Glomerular visceral epithelial cell (primary cell): Measurements from ENCODE around the gene RNF41.

Experiments used
- DNase-seq: peaks from one replicate; pipeline ENCODE4 v3.0.0-alpha.2; 2016; ENCODE audit errors: extremely low spot score

Gene RNF41

DNA sequence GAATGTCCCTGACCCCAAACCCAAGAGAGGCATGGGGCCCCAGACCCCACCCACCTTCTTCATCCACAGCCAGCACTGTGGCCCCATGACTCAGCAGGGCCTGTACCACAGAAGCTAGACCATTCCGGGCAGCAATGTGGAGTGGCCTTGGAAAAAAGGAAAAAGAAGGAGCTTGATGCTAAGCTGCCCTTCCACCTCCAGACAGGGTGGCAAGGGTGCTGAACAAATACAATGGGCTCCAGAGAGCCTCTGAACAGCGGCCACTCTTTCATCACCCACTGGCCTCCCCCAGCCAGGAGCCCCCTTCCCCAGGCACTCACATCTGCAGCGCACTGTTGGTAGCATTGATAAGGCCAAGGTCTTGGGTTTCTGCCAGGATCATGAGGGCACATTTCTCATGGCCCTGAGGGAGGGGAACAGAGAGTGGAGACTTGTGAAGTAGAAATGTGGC, 22.0 kb upstream of the RNF41 start:
- no peak for DNase-seq

- no peak for DNase-seq
Measured at GRCh38 chr12:56242986-56243385, 21.3 kb upstream of the RNF41 start.

DNA sequence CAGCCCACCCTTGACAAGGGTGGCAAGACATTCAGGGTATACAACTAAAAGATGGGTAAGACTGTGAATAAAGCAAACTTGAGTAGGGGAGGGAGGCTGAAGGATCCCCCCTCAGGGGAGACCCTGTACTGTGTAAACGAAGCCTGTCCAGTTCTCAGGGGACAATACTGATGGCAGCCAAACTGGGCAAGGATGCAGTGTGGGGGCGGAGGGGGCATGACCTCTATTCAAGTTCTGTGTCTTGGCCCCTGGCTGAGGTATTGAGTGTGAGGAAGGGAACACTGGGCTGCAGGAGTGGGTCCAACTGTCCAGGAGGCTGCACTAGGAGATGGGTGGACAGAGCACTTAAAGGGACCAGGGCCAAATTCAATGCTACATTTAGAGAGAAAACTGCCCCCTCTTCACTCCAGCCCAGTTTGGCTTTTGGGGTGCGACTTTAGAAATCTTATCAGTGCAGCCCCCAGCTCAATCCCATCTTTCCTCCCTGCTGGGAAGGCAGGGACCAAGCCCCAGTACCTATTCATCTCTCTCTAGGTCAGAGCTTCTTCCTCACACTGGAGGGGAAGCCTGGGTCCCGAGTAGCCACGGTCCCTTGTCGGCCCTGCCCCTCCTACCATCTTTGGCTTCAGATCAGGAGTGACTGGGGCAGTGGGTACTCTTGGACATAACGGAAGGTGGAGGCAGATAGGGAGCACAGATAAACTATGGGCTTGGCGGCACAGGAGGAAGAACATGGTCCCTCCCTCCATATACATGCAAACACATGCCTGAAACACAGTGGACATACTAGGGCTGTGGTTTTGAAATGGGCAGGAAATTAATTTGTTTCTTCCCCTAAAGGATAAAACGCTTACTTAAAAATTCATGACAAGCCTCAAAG, 19.9 kb upstream of the RNF41 start:
- no peak for DNase-seq

- no peak for DNase-seq
Measured at GRCh38 chr12:56237552-56237951, 15.8 kb upstream of the RNF41 start.

- DNase-seq, result no peak
Measured at GRCh38 chr12:56236985-56237384, 15.3 kb upstream of the RNF41 start.

DNA sequence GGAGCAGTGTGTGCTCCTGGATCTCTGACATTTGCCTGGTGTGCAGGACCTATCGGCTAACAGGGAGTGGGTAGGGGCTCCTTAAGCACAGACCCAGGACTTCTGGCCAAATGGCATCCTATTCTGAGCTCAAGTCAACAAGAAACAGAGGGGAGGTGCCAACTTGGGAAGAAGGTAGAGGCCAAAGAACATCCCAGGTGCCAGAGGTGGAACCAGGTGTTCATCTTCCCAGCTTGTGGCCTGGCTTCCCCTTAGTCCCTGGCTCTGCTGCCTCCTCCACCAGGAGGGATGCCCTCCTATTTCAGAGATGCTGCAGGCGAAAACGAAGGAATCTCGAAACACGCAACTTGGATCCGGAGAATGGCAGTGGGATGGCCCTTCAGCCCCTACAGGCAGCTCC, 14.4 kb upstream of the RNF41 start:
- no peak for DNase-seq

DNA sequence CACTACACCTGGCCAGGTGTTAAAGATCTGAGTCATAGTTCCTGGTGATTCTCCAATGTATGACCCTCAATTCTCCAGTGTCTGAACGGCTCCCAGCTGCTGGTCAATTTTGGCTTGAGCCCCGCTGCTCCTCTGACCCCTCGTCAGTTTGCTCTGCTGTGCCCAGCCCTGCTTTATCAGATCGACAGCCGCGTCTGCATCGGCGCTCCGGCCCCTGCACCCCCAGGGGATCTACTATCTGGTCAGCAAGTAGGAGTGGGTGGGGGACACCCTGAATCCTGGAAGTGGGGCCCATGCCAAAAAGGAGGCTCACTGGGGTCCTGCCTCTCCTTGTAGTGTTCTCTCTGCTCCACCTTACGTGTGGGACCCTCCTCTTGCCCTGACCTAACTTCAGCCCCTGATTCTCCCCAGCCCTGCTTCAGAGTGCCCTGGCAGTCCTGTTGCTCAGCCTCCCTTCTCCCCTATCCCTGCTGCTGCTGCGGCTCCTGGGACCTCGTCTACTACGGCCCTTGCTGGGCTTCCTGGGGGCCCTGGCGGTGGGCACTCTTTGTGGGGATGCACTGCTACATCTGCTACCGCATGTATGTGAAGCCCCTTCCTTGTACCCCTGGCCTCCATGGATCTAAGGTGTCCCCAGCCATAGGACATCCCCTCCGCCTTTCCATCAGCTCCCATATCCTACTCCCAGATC, 13.2 kb upstream of the RNF41 start:
- DNase-seq, result no peak

- DNase-seq, result no peak
Measured at GRCh38 chr12:56231184-56231582, 9.5 kb upstream of the RNF41 start.

- DNase-seq, result no peak
Measured at GRCh38 chr12:56230432-56231183, 8.9 kb upstream of the RNF41 start.

DNA sequence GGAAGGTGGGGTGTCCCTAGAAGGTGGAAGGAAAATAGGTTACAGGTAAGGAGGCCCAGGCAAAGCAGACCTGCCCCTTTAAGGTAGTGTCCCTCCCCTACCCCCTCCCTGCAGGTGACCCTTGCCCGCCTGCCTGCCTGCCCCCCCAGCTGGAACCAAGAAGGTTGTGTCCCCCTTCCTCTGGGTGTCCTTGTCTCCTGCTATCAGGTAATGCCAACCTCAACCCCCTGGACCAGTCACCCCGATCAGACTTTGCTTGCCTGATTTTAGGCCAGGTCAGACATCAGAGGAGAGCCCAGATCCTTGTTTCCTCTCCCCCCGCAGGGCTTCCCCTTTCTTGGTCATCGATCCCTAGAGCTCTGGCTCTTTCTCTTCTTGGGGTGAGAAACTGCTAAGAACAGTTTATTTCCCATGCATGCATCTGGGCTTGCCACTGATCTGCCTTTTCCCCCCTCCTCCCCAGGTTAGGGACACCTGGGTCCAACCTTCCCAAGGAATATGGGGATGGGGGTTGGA, 8.3 kb upstream of the RNF41 start, which contains the start of gene SLC39A5:
TSS of gene SLC39A5 (plus strand) at position 136 of the 516 bp plus-strand sequence. CDS start 1,224 bp downstream, outside the sequence.
- no peak for DNase-seq

- no peak for DNase-seq
Measured at GRCh38 chr12:56229082-56229481, 7.4 kb upstream of the RNF41 start.

DNA sequence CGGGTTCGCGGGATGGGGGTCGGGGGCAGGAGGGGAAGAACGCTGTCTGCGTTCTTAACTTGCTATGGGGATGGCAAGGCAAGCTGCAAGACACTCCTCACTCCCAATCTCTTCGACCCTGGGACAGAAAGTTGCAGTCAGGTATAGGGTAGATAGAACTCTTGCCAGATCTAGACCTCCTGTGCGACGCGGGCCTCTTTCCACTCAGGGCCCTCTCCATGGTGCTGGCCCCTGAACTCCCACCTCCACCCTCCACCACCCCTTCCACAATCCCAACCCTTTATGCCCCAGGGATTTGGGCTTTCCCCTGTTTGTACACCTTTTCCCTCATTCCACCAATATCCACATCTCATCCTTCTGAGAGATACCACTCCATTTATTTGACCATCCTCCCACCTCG, 3.2 kb upstream of the RNF41 start:
- DNase-seq, result no peak

GRCh38 chr12:56224102-56224701, 2.5 kb upstream of the RNF41 start, which contains the start of gene NABP2:
TSS of gene NABP2 (plus strand) at chr12:56224342. CDS start at chr12:56224857, 515 bp downstream.
- DNase-seq, result peak; percentile 97

- DNase-seq, result no peak
Measured at GRCh38 chr12:56223571-56224101, 1.9 kb upstream of the RNF41 start.

- DNase-seq, result no peak
Measured at GRCh38 chr12:56222531-56222895, 791 bp upstream of the RNF41 start.

DNA sequence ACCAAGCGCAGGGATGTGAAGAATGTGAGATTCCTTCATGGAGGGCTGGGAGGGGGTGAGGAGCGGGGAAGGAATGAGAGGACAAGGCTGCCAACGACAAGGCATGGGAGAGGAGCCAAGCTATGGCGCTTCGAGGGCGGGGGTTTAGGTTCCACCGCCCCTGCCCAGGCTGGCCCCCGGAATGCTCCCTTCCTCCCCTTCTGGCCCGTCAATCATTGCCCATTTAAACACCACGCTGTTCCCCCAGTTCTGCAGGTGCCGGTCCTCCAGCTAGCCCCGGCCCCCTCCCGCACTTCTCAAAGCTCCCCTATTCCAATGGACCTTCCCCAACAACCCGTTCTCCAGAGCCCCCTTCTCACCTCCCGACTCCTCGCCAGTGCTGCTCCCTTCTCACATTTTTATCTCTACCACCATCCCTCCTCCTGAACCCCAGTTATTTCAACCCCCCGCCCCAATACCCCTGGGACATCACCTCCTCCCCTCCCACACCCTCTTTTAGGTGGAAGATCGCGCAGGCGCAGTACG, 428 bp downstream of the RNF41 start:
- peak; percentile 55 for DNase-seq

DNA sequence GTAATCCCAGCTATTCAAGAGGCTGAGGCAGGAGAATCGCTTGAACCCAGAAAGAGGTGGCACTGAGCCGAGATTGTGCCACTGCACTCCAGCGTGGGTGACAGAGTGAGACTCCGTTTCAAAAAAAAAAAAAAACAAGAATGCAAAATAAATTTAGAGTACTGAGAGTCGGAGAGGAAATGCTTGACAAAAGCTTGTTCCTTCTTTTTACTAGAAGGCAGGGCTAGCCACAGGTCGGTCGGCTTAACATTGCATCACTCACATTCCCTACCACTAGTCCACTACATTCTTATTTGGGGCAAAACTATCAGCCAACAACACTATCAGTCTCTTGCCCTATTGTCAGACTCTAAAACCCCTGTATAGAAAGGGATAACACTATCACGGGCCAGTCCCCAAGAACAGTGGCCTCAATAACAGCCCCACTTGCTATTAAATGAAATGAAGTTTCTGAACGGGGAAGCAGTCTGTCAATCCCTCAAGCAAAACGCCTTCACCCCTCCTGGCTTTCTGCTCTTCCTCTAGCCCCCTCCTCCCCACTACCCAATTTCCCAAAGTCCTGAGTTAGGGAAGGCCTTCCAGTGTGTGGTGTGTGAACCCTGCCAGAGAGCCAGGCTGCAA, 1.0 kb downstream of the RNF41 start:
- DNase-seq, result peak; percentile 35

GRCh38 chr12:56219840-56220239, 1.9 kb downstream of the RNF41 start:
- no peak for DNase-seq

DNA sequence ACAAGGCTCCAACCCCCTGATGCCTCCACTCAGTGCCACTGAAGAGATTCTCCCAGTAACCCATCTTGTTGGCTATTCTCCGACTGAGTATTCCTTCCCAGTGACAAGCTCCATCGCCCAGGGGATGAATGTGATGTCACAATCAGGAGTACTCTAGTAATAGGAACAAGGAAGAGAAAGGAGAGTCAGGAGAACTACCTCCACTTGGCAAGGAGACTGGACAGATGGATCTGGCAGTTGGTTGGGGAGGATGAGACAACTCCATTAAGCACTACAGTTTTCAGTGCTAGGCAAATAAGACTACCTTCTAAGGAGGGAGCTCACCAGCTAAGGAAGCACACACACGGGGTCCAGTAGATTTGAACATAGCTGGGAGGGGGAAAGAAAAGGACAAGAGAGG, 5.3 kb downstream of the RNF41 start:
- DNase-seq, result no peak

DNA sequence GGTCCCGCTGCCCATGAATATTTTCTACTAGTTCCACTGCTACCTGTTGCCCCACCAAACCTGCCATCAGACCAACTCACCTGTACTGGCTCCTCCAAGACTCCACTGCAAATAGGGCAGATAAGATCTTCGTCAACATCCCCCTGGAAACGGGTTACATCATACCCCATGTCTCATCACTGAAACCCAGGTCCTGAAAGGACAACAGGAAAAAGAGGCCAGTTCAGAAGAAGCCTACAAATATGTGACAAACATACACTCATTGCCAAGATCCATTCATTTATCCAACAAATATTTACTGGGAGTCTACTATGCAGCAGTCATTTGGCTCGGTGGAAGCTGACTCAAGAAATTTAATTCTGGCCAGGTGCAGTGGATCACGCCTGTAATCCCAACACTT, 7.8 kb downstream of the RNF41 start:
- no peak for DNase-seq

- no peak for DNase-seq
Measured at GRCh38 chr12:56212361-56212760, 9.4 kb downstream of the RNF41 start.
